Bronchial epithelial cell (primary cell): ENCODE measurements around the gene ALDH1B1. TPM values are rescaled to one million over a fixed set of nuclear protein-coding genes. Genes with fewer than 3 reads are reported as not detected.

Experiments
- DNase-seq: peaks from one replicate; pipeline ENCODE4 v3.0.0-alpha.2; 2010; ENCODE audit warnings: low read depth
- FAIRE-seq: peaks from 2 replicates; lab custom pipeline; 2011; peaks lifted over from hg19 to GRCh38; lab: Jason Lieb, UNC
- H3K27me3 ChIP-seq: 2 replicates; pipeline ENCODE4 v1.5.1; 2011; ENCODE audit warnings: low read length; ENCODE audit not compliant: control insufficient read depth, insufficient read depth
- H3K36me3 ChIP-seq: 2 replicates; pipeline ENCODE4 v1.5.1; 2011; ENCODE audit warnings: low read length; ENCODE audit not compliant: control insufficient read depth, insufficient read depth
- H3K4me3 ChIP-seq: 2 replicates; pipeline ENCODE4 v1.5.1; 2011; ENCODE audit warnings: mild to moderate bottlenecking, low read depth, low read length, control low read depth
- total RNA-seq: library from RNA; depleted of rRNA; stranded (reverse); fragments of >200 nt; gene quantifications from 2 replicates; pipeline ENCODE4 v1.2.1, GENCODE V29; 2014
- TF ChIP-seq, protein P1 (sequence below): IDR thresholded peaks from 2 replicates; pipeline ENCODE4 v1.5.1; 2011; ENCODE audit warnings: mild to moderate bottlenecking, moderate library complexity, low read length, control low read depth, inconsistent platforms; ENCODE audit not compliant: insufficient read depth, severe bottlenecking

Gene ALDH1B1
- total RNA-seq, 1 donor from 2014 or later, result 11.1 TPM

DNA sequence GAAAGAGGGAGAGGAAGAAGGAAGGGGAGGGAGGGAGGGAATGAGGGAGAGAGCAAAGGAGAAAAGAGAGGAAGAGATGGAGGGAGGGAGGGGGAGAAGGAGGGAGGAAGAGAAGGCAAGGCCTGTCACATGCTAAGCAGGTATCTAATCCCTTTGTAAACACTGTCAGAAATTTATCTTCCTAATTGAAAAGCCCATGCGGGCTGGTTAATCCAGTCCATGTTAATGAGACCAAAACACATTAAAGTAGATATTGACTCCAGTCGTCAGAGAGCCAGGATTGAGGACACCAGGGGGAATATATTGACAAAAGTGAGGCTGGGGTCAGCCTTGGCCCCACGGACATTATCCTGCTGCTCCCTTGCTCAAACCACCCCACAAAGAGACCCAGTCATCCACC lies 37.4 kb upstream of the ALDH1B1 start:
- no peak for DNase-seq
- no peak for FAIRE-seq
- Histone ChIP-seq H3K36me3 (no peaks in the 10 kb centered on the region), H3K4me3 (no peak overlapping the region), H3K27me3 (no peaks in the 10 kb centered on the region)
- TF ChIP-seq, protein P1, sequence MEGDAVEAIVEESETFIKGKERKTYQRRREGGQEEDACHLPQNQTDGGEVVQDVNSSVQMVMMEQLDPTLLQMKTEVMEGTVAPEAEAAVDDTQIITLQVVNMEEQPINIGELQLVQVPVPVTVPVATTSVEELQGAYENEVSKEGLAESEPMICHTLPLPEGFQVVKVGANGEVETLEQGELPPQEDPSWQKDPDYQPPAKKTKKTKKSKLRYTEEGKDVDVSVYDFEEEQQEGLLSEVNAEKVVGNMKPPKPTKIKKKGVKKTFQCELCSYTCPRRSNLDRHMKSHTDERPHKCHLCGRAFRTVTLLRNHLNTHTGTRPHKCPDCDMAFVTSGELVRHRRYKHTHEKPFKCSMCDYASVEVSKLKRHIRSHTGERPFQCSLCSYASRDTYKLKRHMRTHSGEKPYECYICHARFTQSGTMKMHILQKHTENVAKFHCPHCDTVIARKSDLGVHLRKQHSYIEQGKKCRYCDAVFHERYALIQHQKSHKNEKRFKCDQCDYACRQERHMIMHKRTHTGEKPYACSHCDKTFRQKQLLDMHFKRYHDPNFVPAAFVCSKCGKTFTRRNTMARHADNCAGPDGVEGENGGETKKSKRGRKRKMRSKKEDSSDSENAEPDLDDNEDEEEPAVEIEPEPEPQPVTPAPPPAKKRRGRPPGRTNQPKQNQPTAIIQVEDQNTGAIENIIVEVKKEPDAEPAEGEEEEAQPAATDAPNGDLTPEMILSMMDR, result no peak

DNA sequence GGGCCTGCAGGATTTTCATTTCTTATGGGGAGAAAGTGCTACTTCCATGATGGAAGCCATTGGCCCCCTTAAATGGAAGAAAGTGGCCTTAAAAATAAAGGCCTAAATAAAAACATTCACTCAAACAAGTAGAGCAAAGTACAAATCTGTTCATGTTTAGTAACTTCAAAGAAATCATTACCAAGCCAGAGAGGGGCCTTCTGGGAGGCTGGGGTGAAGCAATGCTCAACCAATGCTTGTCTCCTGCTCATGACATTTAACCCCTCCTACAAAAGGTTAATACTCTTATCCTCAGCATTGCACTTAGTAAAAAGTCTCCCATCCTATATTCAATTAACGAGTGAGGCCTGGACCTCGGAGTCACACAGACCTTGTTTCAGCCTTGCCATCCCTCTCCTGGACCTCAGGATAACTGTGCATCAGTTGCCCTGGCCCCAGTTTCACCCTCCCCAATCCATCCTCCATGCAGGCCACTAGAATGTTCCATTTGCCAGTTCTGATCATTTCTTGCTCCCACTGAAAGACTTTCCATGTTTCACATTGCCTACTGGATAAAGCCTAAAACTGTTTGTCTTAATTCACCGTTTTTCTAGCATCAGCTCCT lies 36.9 kb upstream of the ALDH1B1 start:
- Histone ChIP-seq H3K4me3 (no peak overlapping the region), H3K27me3 (no peaks in the 10 kb centered on the region), H3K36me3 (no peaks in the 10 kb centered on the region)
- DNase-seq (no peak), FAIRE-seq (no peak)
- TF ChIP-seq, protein P1, result no peak

DNA sequence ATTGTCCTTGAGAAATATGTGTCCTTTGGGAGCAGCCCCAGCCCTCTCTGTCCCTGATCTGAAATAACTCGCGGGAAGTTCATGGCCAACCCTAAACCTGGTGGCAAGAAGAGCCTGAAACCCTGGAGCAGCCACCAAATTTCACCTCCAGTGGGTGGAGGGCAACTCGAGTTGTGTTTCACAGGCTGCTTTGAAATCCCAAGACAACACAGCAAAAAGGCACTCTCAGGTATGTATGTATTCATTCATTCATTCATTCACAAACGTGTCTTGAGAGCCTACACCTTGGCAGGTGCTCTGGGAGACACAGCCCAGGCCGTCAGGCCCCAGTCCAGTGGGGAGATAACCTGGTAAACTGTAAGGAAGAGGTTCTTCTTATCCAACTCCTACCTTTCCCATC lies 35.7 kb upstream of the ALDH1B1 start:
- no peaks in the 10 kb centered on the region for H3K27me3 ChIP-seq
- DNase-seq (no peak), FAIRE-seq (no peak)
- TF ChIP-seq, protein P1, result no peak
- H3K36me3 ChIP-seq, result no peaks in the 10 kb centered on the region
- no peak overlapping the region for H3K4me3 ChIP-seq

DNA sequence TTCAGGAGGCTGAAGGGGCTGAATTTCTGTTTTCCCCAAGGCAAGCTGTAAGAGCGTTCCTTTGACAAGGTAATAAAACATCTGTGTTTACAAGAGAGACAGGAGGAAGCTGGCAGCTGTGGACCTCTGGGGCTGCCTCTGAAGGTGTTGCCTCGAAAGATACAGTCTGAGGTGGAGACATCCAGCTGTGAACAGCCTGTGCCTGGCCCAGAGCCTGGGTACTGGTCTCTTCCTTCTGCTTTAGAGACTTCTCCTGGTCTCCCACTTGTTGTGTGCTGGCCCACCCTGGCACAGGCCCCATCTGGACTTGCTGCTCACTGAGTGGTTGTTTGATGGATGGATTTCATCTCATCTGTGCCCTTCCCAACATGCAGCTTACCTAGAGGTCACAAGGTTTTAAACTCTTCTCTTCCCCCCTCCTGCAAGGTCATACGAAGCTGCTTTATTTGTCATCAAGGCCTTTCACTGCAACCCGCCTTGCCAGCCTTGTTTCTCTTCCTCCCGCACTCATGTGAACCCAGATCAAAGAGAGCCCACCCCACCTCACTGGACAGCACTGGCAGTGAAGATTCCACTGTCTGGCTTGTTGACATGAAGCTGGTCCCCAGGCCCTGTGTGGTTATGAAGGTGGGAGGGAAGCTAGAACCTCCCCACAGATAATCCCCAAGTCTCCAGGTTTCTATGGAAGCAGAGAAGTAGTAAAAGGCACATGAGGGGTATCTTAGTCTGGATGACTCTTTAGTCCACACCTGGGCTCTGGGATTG lies 35.0 kb upstream of the ALDH1B1 start:
- TF ChIP-seq, protein P1, result no peak
- Histone ChIP-seq H3K4me3 (no peak overlapping the region), H3K36me3 (no peaks in the 10 kb centered on the region), H3K27me3 (no peaks in the 10 kb centered on the region)
- FAIRE-seq, result no peak
- no peak for DNase-seq

DNA sequence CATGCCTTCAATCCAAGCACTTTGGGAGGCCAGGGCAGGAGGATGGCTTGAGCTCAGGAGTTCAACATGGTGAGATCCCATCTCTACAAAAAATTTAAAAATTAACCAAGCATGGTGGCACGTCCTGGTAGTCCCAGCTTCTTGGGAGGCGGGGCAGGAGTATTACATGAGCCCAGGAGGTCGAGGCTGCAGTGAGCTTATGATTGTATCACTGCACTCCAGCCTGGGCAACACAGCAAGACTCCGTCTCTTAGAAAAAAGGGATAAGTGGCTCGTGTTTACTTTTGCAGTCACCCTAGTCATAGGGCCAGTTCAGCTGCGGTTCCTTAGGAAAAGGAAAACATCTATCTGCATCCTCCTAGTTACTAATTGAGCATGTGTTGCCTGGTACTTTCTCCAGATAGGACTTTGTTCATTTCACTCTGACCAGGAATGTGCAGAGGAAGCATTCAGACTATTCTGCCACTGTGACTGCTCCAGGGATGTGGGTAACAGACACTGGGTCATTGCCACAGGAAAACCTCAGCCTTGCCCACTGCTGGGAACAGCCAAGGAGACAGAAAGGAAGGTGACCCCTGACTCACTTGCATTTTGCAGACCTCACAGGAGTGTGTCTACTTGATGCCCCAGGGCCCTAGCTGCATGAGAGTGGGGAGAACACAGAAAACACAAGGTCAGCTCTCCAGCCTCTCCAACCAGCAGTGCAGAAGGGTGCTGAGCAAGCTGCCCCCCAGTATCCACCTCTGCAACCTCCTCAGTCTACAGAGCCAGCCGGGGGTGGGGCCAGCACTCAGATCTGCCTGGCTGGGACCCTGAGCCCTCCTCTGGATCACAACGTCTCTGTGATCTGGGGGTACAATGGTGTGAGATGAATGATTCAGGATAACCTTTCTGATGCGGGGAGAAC lies 33.9 kb upstream of the ALDH1B1 start:
- DNase-seq (no peak), FAIRE-seq (no peak)
- Histone ChIP-seq H3K4me3 (no peak overlapping the region), H3K27me3 (no peaks in the 10 kb centered on the region), H3K36me3 (no peaks in the 10 kb centered on the region)
- TF ChIP-seq, protein P1, result no peak
